Central memory CD4-positive, alpha-beta T cell (primary cell): ENCODE measurements around the gene PSTPIP1.

Experiments used
- DNase-seq: peaks from one replicate; pipeline ENCODE4 v3.0.0; 2022

The PSTPIP1 gene

DNA sequence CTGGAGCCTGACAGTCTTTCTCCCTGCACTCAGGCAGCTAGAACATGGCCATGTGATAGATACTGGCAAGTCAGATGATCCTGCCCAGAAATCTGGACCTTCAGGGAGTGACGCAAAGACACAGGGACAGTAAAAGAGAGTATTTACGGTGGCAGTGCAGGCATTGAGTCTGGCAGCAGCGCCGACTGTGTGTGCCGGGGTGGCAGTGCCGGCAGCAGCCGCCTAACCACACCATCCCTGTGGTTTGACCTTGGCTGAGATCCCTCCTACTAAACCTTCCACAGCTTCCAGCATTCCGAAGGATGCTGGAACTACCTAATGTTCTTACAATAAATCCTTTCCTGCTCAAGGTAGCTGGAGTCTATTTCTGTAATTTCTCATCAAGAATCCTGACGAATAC lies 80.6 kb downstream of the PSTPIP1 start:
- no peak for DNase-seq

GRCh38 chr15:77076323-77076915 lies 81.5 kb downstream of the PSTPIP1 start:
- no peak for DNase-seq

GRCh38 chr15:77081971-77082370 lies 87.0 kb downstream of the PSTPIP1 start:
- DNase-seq, result no peak

GRCh38 chr15:77083381-77084160 lies 88.6 kb downstream of the PSTPIP1 start:
- DNase-seq, result peak; percentile 53

- no peak for DNase-seq
Observed at GRCh38 chr15:77084436-77084835, 89.5 kb downstream of the PSTPIP1 start.

DNA sequence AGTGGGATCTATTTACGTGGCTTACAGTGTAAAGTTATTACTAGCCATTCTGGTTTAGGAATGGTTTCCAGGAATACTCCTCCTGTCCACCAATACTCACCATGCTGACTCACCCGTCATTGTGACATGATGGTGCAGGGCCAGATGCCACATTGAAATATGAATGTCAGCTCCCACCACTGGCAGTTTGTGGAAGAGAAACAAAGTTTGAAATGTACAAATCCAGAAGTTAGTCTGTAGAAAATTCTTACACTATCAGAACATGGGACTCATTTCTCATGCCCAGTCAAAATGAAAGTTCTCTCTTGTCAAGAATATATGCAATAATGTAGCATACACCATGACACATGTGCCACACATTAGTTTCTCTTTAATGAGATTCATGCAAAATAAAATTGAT lies 90.4 kb downstream of the PSTPIP1 start:
- DNase-seq, result no peak
